SK-N-DZ (cell line): Measurements from ENCODE around the gene ADAM20.

Source experiments
- small RNA-seq, 2 experiments: library from RNA; depleted of rRNA; stranded (forward); fragments of <200 nt; gene quantifications; one replicate each; pipeline ENCODE3, GENCODE V24; 2014

Gene ADAM20

Small RNAs within 50 kb of the gene (small RNA-seq; reads per million reads assigned to genes)
- 0 reads per million in 2 experiments for gene RNU6-659P
